Hypothalamus (tissue), 51 donors: ENCODE results near the gene PTGR2.
"Not testable (repeated sequence)": the region's sequence is repeated elsewhere in the genome, so short reads cannot be mapped to it uniquely, and the experiment has no call there.

ENCODE experiments used
- DNase-seq, 51 donors: peaks; one replicate each; lab custom pipeline; 2025; lab: John Stamatoyannopoulos, UW

The PTGR2 gene

GRCh38 chr14:73829526-73830431 is 21.9 kb upstream of the PTGR2 start:
- no peak for DNase-seq

- no peak for DNase-seq
Observed at GRCh38 chr14:73833034-73833433, 18.6 kb upstream of the PTGR2 start.

- peak in 34 of 51 donors; percentile 1 to 69 (median 36) for DNase-seq
Observed at GRCh38 chr14:73833530-73834260, 17.9 kb upstream of the PTGR2 start.

GRCh38 chr14:73834261-73834625 is 17.4 kb upstream of the PTGR2 start:
- no peak for DNase-seq

GRCh38 chr14:73838293-73839034 is 13.2 kb upstream of the PTGR2 start:
- DNase-seq: not testable (repeated sequence)

GRCh38 chr14:73842201-73842600 is 9.4 kb upstream of the PTGR2 start:
- DNase-seq: no peak

GRCh38 chr14:73842851-73843250 is 8.8 kb upstream of the PTGR2 start:
- DNase-seq: no peak

- DNase-seq: no peak
Observed at GRCh38 chr14:73843296-73843695, 8.3 kb upstream of the PTGR2 start.

- no peak for DNase-seq
Observed at GRCh38 chr14:73846947-73847346, 4.7 kb upstream of the PTGR2 start.

- peak in 1 of 51 donors; percentile 44 for DNase-seq
Observed at GRCh38 chr14:73851000-73851399, 631 bp upstream of the PTGR2 start.

GRCh38 chr14:73859145-73859544 is 7.5 kb downstream of the PTGR2 start:
- no peak for DNase-seq

- no peak for DNase-seq
Observed at GRCh38 chr14:73861073-73861472, 9.4 kb downstream of the PTGR2 start.

- DNase-seq: no peak
Observed at GRCh38 chr14:73862480-73862879, 10.8 kb downstream of the PTGR2 start.

GRCh38 chr14:73863209-73863608 is 11.6 kb downstream of the PTGR2 start:
- DNase-seq: no peak

GRCh38 chr14:73865534-73866113 is 14.0 kb downstream of the PTGR2 start:
- no peak for DNase-seq

- DNase-seq: not testable (repeated sequence)
Observed at GRCh38 chr14:73869754-73870153, 18.1 kb downstream of the PTGR2 start.

- DNase-seq: no peak
Observed at GRCh38 chr14:73870525-73871235, 19.0 kb downstream of the PTGR2 start.

GRCh38 chr14:73873660-73874059 is 22.0 kb downstream of the PTGR2 start:
- no peak for DNase-seq

GRCh38 chr14:73877790-73878189 is 26.2 kb downstream of the PTGR2 start:
- DNase-seq: no peak

- DNase-seq: no peak
Observed at GRCh38 chr14:73878436-73878835, 26.8 kb downstream of the PTGR2 start.
